ENCODE data around the gene ZSWIM3.
"Not testable (repeated sequence)": the region's sequence is repeated elsewhere in the genome, so short reads cannot be mapped to it uniquely, and the experiment has no call there.

Gene ZSWIM3

DNA sequence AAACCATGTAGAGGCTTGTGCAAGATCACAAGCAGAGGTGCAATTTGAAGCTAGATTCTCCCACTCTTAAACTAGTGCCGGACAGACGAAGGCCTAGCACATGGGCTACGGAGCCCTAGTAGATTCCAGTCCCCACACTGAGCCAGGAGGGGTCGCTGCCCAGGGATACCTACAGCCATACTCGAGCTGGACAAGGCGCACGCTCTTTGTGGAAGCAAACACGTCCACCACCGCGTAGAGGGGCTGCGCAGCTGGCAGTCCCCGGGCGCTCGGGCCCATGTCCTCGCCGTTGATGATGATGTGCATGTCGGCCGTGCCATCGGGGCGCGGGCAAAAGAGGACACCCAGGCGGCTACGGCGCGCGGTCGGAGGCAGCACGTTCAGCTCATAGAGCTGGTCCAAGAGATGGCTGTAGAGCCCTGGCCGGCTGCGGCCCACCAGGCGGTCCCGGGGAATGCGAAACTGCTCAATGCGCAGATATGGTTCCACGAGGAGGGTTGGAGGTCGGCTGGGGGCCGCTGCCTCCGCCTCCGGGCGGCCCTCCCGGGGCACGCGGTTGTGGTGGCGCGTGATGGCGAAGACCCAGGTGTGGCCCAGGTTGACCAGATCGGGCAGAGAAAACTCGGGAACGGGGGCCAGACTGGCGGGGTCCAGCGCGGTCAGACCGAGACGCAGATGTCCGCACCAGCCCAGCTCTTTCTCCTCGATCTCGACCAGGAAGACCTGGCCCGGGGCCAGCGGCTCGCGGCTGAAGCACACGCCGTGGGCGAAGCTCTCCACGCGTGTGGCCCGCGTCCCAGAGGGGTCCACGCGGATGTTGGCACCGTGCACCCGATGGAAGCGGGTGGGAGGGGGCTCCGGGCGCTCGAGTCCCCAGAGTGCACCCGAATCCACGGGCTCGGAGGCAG is 32.9 kb downstream of the ZSWIM3 start:
- Mint-ChIP-seq H3K27ac (peak overlapping the region; percentile 95), H3K4me1 (peaks cover 47% of the 10 kb centered on the region), H3K36me3 (peaks cover 3% of the 10 kb centered on the region), H3K9me3 (no peaks in the 10 kb centered on the region), H3K27me3 (no peaks in the 10 kb centered on the region), H3K4me3 (peak overlapping the region; percentile 93)

DNA sequence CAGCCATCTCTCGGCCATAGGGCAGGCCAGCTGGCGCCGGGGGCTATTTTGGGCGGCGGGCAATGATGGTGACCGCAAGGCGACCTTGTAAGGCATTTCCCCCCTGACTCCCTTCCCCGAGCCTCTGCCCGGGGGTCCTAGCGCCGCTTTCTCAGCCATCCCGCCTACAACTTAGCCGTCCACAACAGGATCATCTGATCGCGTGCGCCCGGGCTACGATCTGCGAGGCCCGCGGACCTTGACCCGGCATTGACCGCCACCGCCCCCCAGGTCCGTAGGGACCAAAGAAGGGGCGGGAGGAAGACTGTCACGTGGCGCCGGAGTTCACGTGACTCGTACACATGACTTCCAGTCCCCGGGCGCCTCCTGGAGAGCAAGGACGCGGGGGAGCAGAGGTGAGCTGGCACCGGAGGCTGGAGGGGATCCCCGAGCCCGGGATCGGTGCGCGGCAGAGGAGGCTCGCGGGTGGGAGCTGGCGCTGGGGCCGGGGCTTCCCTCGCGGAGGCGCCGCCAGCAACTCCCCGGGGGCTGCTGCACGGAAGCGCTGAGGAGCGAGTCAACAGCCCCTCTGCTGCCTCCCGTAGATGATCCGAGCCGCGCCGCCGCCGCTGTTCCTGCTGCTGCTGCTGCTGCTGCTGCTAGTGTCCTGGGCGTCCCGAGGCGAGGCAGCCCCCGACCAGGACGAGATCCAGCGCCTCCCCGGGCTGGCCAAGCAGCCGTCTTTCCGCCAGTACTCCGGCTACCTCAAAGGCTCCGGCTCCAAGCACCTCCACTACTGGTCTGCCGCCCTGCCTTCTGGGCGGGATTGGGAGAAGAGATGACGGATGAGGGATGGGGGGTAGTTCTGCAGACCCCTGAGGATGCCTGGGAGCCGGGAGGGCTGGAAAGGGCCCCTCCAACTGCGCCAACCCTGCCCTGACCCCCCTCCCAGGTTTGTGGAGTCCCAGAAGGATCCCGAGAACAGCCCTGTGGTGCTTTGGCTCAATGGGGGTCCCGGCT is 33.9 kb downstream of the ZSWIM3 start, which contains the start of the genes CTSA and NEURL2:
CTSA (plus strand) TSS at position 351 of the 999 bp plus-strand sequence; CDS start at position 585, 234 bp downstream.
NEURL2 (minus strand) TSS at position 224 of the 999 bp plus-strand sequence; CDS start at position 7, 217 bp downstream.
- Mint-ChIP-seq H3K4me3 (peak within 1 kb of the TSS; percentile 93), H3K27me3 (no peaks in the 10 kb centered on the region), H3K36me3 (peaks cover 3% of the 10 kb centered on the region), H3K27ac (peak within 1 kb of the TSS; percentile 95), H3K4me1 (peaks cover 41% of the 10 kb centered on the region), H3K9me3 (no peaks in the 10 kb centered on the region)

DNA sequence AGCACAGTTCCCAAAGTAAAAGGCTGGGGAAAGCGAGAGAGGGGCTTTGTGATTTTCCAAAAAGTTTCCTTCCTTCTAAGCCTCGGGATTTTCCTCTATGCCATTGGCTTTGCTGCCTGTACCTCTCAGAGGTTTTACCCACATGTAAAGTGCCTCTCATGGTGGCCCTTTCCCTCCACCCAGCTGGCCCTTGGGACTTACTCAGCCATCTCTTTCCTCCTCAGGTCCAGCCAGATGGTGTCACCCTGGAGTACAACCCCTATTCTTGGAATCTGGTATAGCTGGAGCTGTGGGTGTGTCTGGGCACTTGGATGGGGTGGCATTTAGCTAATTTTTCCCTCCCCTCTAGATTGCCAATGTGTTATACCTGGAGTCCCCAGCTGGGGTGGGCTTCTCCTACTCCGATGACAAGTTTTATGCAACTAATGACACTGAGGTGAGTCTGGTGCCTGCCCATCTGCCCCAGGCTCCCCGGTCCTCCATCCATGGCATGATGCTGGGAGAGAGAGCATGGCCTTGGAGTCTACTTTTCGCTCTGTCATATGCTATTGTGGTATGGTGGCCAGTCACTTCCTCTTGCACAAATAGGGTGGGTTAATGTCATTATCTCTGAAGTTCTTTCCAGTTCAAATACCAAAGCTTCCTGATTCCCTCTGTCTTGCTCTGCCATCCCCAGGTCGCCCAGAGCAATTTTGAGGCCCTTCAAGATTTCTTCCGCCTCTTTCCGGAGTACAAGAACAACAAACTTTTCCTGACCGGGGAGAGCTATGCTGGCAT is 34.8 kb downstream of the ZSWIM3 start:
- peak overlapping the region; percentile 93 for H3K4me3 Mint-ChIP-seq
- H3K36me3 Mint-ChIP-seq, result peaks cover 3% of the 10 kb centered on the region
- no peaks in the 10 kb centered on the region for H3K27me3 Mint-ChIP-seq
- peaks cover 40% of the 10 kb centered on the region for H3K4me1 Mint-ChIP-seq
- H3K9me3 Mint-ChIP-seq, result no peaks in the 10 kb centered on the region
- H3K27ac Mint-ChIP-seq, result peak overlapping the region; percentile 55

DNA sequence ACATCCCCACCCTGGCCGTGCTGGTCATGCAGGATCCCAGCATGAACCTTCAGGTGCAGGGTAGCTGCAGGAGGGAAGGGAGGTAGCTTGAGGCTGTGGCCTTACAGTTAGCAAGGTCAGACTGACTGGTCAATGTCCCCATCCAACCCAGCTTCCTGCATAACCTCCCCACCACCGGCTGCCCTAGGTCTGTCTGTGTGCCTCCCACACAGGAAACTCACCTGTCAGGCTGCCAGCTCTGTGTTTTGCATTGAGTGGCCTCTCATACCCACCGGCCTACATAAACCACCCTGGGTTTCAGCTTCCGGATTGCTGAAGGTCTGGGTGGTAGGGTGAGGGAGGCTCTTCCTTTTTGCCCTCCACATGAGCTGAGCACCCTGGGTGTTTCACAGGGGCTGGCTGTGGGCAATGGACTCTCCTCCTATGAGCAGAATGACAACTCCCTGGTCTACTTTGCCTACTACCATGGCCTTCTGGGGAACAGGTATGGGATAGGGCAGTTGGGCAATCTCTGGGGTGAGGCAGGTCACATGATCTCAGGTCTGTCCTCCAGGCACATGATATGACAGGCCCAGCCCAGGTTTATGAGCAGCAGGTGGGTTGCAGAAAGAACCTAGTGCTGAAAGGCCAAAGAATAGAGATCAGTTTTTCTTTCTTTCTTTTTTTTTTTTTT is 35.5 kb downstream of the ZSWIM3 start:
- Mint-ChIP-seq H3K27me3 (no peaks in the 10 kb centered on the region), H3K9me3 (no peaks in the 10 kb centered on the region), H3K36me3 (no peaks in the 10 kb centered on the region), H3K27ac (no peak overlapping the region), H3K4me3 (peak overlapping the region; percentile 93), H3K4me1 (peaks cover 36% of the 10 kb centered on the region)

DNA sequence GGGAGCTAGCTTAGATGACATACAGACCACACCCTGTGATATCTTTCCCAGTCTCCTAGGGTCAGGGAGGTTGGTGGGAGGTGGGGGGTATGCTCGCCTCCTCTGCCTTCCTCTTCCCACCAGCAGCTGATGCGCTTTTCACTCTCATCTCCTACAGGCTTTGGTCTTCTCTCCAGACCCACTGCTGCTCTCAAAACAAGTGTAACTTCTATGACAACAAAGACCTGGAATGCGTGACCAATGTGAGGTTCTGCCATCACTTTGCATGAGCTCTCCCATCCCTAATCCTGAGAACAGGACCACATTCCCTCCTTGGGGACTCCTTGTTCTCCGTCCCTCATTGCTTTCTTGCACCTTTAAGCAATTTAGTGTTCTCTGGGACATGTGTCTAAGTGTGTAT is 36.4 kb downstream of the ZSWIM3 start:
- H3K9me3 Mint-ChIP-seq, result no peaks in the 10 kb centered on the region
- H3K4me1 Mint-ChIP-seq, result peaks cover 35% of the 10 kb centered on the region
- no peak overlapping the region for H3K4me3 Mint-ChIP-seq
- no peak overlapping the region for H3K27ac Mint-ChIP-seq
- no peaks in the 10 kb centered on the region for H3K27me3 Mint-ChIP-seq
- no peaks in the 10 kb centered on the region for H3K36me3 Mint-ChIP-seq

DNA sequence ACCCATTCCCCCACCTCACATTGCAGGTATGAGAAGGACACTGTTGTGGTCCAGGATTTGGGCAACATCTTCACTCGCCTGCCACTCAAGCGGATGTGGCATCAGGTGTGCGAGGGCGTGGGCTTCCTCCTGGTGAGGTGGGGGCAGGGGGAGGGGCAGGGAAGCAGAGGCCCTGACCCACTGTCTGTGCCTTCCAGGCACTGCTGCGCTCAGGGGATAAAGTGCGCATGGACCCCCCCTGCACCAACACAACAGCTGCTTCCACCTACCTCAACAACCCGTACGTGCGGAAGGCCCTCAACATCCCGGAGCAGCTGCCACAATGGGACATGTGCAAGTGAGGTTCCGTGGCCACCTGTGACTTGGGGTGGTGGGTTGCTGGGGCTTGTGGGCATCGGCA is 37.4 kb downstream of the ZSWIM3 start:
- H3K27me3 Mint-ChIP-seq, result no peaks in the 10 kb centered on the region
- no peaks in the 10 kb centered on the region for H3K36me3 Mint-ChIP-seq
- no peak overlapping the region for H3K27ac Mint-ChIP-seq
- no peaks in the 10 kb centered on the region for H3K9me3 Mint-ChIP-seq
- H3K4me3 Mint-ChIP-seq, result no peak overlapping the region
- peaks cover 26% of the 10 kb centered on the region for H3K4me1 Mint-ChIP-seq

DNA sequence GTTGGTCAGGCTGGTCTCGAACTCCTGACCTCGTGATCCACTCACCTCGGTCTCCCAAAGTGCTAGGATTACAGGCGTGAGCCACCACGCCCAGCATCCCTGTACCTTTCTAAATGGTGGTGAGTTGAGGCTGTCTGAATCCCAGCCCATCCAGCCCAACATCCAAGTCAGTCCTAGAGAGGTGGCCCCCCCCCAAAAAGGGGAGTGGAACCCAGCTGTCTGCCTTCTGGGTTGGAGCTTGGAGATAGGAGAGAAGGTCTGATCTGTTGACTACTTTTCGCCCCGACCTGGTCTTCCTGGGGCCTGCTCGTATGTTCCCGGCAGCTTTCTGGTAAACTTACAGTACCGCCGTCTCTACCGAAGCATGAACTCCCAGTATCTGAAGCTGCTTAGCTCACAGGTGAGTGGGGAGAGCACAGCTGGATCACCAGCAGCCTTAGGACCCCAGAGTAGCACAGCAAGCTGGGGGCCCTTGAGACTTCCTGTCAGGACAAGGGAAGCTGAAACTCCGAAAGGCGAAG is 39.3 kb downstream of the ZSWIM3 start:
- Mint-ChIP-seq H3K36me3 (no peaks in the 10 kb centered on the region), H3K27ac (no peak overlapping the region), H3K9me3 (no peaks in the 10 kb centered on the region), H3K4me1 (peaks cover 20% of the 10 kb centered on the region), H3K27me3 (no peaks in the 10 kb centered on the region), H3K4me3 (no peak overlapping the region)

DNA sequence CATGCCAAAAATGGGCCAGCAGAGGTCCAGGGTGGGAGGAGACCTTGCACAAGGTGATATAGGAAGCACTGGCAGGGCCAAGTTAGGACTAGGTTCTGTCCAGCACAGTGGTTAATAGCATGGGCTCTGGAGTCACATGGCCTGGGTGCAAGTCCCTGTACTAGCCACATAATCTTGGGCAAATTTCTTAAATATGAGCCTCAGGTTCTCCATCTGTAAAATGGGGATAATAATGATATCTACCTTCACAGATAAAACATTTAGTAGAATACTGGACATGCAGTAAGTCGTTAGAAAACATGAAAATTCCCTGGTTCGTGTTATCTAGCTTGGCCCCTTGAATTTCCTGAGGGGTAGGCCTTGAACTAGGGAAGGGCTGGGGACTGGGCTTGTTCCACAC is 39.9 kb downstream of the ZSWIM3 start:
- no peaks in the 10 kb centered on the region for H3K9me3 Mint-ChIP-seq
- H3K4me1 Mint-ChIP-seq, result peaks cover 16% of the 10 kb centered on the region
- H3K27me3 Mint-ChIP-seq, result no peaks in the 10 kb centered on the region
- no peak overlapping the region for H3K4me3 Mint-ChIP-seq
- H3K27ac Mint-ChIP-seq, result no peak overlapping the region
- no peaks in the 10 kb centered on the region for H3K36me3 Mint-ChIP-seq

DNA sequence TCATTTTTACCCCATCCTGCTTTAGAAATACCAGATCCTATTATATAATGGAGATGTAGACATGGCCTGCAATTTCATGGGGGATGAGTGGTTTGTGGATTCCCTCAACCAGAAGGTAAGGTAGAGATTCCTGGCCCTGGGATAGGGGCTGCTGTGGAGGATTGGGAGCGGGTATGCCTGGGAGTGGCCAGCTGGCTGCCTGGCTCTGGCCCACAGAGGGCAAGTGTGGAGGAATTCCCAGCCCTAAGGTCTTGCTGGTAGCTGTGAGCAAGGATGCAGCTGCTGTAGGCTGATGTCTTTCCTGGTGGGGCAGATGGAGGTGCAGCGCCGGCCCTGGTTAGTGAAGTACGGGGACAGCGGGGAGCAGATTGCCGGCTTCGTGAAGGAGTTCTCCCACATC is 40.3 kb downstream of the ZSWIM3 start:
- Mint-ChIP-seq H3K36me3 (no peaks in the 10 kb centered on the region), H3K9me3 (no peaks in the 10 kb centered on the region), H3K27ac (no peak overlapping the region), H3K4me1 (peaks cover 12% of the 10 kb centered on the region), H3K4me3 (no peak overlapping the region), H3K27me3 (no peaks in the 10 kb centered on the region)

DNA sequence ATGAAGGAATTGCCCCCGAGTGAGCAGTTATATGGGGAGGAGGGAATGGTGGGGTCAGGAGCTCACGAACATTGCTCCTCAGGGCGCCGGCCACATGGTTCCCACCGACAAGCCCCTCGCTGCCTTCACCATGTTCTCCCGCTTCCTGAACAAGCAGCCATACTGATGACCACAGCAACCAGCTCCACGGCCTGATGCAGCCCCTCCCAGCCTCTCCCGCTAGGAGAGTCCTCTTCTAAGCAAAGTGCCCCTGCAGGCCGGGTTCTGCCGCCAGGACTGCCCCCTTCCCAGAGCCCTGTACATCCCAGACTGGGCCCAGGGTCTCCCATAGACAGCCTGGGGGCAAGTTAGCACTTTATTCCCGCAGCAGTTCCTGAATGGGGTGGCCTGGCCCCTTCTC is 40.9 kb downstream of the ZSWIM3 start:
- H3K4me1 Mint-ChIP-seq, result peaks cover 6% of the 10 kb centered on the region
- H3K4me3 Mint-ChIP-seq, result no peak overlapping the region
- no peaks in the 10 kb centered on the region for H3K9me3 Mint-ChIP-seq
- no peaks in the 10 kb centered on the region for H3K27me3 Mint-ChIP-seq
- H3K27ac Mint-ChIP-seq, result no peak overlapping the region
- H3K36me3 Mint-ChIP-seq, result no peaks in the 10 kb centered on the region

DNA sequence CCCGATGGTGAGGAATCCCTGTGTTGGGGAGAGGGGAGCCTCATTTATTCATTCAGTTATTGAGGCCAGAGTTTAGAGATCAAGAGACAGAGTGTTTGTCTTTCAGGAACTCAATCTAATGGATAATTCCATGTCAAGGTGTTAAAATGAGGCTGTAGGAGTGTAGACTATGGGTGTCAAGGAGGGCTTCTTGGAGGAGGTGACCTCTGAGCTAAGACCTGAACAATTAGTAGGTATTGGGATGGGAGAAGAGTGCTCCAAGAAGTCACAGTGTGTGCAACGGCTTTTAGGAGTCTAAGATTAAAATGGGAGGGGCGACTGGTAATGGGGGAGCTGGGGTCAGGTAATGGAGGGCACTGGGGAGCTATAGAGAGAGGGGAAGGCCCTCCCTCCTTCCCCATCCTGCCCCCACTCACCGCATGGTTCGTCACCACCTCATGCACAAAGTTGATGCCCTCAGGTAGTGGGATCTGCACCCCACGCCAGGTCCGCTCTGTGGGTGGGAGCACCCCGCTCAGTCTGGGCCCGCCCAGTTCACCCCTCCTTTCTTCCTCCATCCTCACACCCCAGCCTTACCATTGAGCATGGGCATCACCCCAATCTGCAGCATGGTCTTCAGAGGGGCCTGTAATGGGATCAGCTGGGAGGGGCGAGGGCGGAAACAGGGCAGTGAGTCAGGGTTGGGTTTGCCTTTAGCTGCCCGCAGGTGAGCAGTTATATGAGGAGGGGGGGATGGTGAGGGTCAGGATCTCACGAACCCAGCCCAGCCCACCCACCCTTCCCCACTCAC is 41.8 kb downstream of the ZSWIM3 start:
- H3K4me1 Mint-ChIP-seq, result no peaks in the 10 kb centered on the region
- H3K36me3 Mint-ChIP-seq, result no peaks in the 10 kb centered on the region
- no peak overlapping the region for H3K27ac Mint-ChIP-seq
- no peaks in the 10 kb centered on the region for H3K27me3 Mint-ChIP-seq
- no peak overlapping the region for H3K4me3 Mint-ChIP-seq
- no peaks in the 10 kb centered on the region for H3K9me3 Mint-ChIP-seq

DNA sequence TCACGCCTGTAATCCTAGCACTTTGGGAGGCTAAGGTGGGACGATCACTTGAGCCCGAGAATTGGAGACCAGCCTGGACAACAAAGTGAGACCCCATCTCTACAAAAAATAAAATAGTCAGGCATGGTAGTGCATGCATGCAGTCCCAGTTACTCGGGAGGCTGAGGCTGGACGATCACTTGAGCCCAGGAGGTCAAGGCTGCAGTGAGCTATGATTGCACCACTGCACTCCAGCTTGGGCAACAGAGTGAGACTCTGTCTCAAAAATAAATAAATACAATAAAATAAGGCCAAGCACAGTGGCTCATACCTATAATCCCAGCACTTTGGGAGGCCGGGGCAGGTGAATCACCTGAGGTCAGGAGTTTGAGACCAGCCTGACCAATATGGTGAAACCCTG is 43.9 kb downstream of the ZSWIM3 start:
- not testable (repeated sequence) for H3K27me3 Mint-ChIP-seq, H3K27ac Mint-ChIP-seq, H3K36me3 Mint-ChIP-seq, H3K9me3 Mint-ChIP-seq, H3K4me3 Mint-ChIP-seq, H3K4me1 Mint-ChIP-seq

DNA sequence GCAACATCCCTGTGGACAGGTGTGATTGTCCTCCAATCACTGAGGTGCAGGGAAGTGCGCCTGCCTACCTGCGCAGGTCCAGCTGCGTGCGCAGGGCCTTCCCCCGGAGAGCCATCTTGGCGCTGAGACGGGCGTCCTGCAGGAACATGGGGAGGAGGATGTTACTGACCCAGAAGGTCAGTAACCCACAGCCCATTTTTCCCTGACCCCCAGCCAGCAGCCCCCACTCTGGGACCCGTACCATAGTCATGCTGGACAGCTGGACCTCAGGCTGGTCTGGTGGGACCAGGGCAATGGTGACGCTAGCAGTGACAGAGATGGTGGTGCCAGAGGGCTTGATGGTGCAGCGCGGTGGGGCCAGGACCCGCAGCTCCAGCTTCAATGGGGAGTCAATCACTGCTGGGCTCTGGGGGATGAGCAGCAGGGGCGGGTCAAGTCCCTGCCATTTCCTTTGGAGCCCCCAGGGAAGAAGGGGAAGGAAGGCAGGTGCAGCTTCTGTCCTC is 44.8 kb downstream of the ZSWIM3 start:
- Mint-ChIP-seq H3K4me1 (no peaks in the 10 kb centered on the region), H3K4me3 (no peak overlapping the region), H3K9me3 (no peaks in the 10 kb centered on the region), H3K27me3 (no peaks in the 10 kb centered on the region), H3K36me3 (no peaks in the 10 kb centered on the region), H3K27ac (no peak overlapping the region)
